ENCODE results near the gene MEN1.
"Not testable (repeated sequence)": the region's sequence is repeated elsewhere in the genome, so short reads cannot be mapped to it uniquely, and the experiment has no call there.

Gene MEN1

GRCh38 chr11:64832467-64833197, 22.3 kb upstream of the MEN1 start:
- no peak for DNase-seq (ENCODE audit: low spot score)

GRCh38 chr11:64831411-64831891, 21.1 kb upstream of the MEN1 start:
- no peak for DNase-seq (ENCODE audit: low spot score)

GRCh38 chr11:64829536-64830251, 19.3 kb upstream of the MEN1 start:
- no peak for DNase-seq (ENCODE audit: low spot score)

DNA sequence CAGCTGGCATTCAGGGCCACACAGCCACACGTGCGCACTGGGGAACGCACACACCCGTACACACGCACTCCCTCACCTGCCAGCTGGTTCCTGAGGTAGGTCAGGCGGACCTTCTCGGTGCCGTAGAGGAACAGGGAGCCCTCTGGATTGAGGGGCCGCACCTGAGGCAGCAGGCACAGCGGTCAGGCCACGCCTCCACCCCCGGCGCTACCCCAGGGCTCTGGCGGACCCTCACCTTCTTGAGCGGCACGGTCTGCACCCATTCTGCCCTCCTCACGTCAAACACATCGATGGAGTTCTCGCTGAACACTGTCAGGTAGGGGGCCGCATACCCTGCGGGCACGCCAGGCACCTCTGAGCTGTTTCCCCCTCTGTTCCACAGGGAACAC, 17.1 kb upstream of the MEN1 start:
- no peak for DNase-seq (ENCODE audit: low spot score)

- DNase-seq (ENCODE audit: low spot score), result no peak
These were observed 16.5 kb upstream of the MEN1 start for GRCh38 chr11:64826578-64827450.

DNA sequence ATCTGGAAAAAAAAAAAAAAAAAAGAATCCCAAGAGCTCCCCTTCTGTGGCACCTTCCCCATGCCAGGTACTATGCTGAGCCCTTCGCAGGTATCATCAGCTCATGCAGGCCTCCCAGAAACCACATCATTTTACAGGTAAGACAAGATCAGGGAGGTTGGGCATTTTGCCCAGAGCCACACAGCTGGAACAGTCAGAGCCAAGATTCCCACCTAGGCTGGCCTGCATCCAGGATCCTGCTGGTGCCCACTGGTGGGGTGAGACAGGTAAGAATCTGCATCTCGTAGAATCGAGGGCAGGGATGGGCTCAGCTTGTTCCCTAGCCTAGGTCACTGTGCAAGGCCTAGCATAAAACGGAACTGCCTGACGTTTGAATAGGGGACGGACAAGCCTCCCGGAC, 15.7 kb upstream of the MEN1 start:
- no peak for DNase-seq (ENCODE audit: low spot score)

DNA sequence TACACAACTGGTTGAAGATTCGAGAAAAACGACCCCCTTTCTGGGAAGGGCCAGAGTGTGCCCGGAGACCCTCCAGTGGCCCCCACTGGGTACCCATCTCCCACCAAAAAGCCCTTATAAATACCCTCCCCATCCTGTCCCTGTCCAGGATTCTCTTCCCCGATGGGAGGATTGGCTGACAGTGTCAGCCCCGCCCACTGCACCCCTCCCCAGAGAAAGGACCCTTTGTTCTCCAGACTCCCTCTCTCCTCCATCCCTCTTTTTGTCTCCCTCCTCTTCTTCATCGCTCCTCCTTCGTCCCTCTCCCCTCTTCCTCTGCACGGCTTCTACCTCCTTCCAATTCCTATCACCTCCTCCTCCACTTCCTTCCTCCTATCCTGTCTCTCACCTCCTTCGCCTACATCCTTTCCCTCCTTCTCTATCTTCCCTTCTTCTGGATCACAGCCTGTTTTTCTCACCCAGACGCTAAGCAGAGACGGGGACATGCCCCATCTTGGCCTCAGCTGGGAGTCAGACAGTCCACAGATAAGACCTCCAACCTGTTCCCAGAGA, 13.3 kb upstream of the MEN1 start:
- no peak for DNase-seq (ENCODE audit: low spot score)

DNA sequence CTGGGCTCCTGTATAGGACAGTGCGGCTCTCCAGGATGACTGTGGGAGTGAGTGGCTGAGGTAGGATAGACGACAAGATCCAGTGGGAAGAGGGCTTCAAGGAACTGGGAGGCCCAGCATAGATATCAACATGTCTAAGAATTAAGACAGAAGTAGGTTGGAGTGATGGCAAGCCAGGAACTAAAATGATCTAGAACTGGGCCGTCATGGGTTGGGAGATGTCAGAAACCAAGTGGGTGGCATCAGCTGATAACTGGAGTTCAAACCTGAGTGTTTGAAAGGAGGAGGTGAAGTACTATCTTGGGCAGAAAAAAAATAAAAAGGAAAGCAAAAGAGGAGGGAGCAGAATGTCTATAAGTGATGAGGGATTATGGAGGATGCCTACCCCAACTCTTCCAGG, 7.1 kb upstream of the MEN1 start:
- no peak for DNase-seq (ENCODE audit: low spot score)

GRCh38 chr11:64815433-64815832, 5.1 kb upstream of the MEN1 start:
- DNase-seq (ENCODE audit: low spot score), result not testable (repeated sequence)

DNA sequence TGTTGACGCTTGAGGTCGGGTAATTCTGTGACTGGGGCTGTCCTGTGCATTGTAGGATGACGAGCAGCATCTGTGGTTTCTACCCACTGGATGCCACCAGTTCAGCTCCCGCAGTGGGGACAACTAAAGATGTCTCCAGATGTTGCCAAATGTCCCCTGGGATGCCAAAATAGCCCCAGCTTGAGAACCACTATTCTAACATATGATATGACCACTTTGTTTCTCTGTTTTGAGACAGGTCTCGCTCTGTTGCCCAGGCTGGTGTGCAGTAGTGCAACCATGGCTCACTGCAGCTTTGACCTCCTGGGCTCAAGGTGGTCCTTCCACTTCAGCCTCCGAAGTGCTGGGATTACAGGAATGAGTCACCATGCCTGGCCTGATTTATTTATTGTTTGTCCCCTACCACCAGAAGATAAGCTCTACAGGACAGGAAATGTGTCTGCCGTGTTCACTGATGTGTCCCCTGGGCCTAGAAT, 4.4 kb upstream of the MEN1 start:
- DNase-seq (ENCODE audit: low spot score), result no peak

DNA sequence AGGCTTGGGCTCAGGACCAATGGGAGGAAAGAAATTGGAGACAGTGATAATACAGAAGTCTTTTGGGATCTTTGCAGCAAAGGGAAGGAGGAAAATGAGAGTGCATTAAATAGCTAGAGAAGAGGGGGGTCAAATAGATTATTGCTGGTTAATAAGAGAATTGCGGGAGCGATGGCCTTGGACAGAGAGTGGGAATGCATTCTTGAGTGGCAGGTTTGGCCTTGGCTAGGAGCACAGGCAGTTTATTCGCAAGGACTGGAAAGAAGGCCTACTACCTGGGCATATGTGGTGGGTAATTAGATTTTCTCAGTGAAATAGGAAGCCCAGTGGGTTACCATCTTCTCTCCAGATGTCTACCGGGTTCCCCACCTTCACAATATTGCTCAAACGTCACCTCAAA, 3.5 kb upstream of the MEN1 start:
- no peak for DNase-seq (ENCODE audit: low spot score)

DNA sequence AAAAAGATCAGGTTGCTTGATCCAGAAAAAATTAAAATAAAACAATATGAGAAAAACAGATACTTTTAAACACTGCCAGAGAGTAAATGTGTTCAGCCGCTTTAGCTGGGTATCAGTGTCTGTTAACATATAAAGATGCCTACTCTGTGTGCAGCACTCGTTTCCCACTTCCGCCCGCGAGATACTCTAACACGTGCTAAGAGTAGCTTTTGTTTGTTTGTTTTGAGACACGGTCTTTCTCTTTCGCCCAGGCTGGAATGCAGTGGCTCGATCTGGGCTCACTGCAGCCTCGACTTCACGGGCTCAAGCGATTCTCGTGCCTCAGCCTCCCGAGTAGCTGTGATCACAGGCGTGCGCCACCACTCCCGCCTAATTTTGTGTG, 531 bp upstream of the MEN1 start:
- no peak for DNase-seq (ENCODE audit: low spot score)

DNA sequence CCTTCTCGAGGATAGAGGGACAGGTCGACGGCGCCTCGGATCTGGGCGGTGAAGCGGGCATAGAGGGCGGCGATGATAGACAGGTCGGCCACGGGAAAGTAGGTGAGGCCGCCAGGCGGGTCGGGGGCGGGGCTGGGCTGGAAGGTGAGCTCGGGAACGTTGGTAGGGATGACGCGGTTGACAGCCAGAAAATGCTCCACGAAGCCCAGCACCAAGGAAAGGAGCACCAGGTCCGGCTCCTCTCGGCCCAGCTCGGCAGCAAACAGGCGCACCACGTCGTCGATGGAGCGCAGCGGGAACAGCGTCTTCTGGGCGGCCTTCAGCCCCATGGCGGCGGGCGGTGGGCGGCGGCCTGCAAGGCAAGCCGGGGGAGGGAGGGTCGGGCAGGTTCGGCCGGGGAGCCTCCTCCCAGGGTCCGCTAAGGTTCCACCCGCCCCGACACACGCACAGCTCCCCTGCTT, 540 bp downstream of the MEN1 start:
- DNase-seq (ENCODE audit: low spot score), result no peak

- no peak for DNase-seq (ENCODE audit: low spot score)
These were observed 4.9 kb downstream of the MEN1 start for GRCh38 chr11:64805481-64805880.

DNA sequence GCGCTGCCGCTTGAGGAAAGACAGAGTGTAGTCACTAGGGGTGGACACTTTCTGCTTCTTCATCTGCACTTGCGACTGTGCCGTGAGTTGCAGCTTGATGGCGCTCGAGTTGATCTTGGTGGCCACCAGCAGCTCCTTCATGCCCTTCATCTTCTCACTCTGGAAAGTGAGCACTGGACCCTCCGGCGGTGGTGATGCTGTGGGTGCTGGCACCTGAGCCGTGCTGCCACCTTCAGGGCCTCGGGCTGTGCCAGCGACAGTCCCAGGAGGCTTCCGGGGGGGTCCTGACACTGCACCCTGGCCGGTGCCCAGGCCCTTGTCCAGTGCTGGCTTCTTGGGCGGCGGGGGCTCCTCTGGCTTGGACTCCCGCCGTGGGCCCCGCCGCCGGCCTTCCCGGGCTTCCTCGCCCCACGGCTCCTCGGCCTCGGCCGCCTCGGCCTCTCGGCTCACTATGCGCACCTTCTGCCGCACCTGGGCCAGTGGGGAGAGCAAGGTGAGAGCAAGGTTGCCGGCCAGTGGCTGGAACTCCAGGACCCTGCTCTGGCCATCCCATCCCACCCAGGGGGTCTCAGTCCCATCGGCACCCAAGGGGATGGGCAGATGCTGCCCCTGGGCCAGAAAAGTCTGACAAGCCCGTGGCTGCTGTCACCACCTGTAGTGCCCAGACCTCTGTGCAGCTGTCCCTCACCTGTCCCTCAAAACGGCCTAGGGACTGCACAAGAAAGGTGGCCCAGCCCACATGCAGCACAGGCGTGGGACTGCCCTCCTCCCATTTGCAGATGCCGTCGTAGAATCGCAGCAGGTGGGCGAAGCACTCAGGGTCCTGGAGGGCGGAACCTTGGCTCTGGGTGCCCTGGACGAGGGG, 5.8 kb downstream of the MEN1 start:
- no peak for DNase-seq (ENCODE audit: low spot score)

- no peak for DNase-seq (ENCODE audit: low spot score)
These were observed 6.5 kb downstream of the MEN1 start for GRCh38 chr11:64803846-64804345.

- DNase-seq (ENCODE audit: low spot score), result peak; percentile 87
These were observed 7.0 kb downstream of the MEN1 start, which contains the start of gene MAP4K2 for GRCh38 chr11:64803158-64803845. MAP4K2 (minus strand) TSS chr11:64803214; CDS start chr11:64803149, 65 bp downstream.

- no peak for DNase-seq (ENCODE audit: low spot score)
These were observed 7.8 kb downstream of the MEN1 start for GRCh38 chr11:64802370-64803157.

All from Ammon's horn (tissue), 1 donor.